Liver (tissue), 9 donors: ENCODE results near the gene PC. TPM values are rescaled to one million over a fixed set of nuclear protein-coding genes. Genes with fewer than 3 reads are reported as not detected.
A peak's percentile ranks its signal among the peaks of the same experiment; 100 is the strongest.

Source experiments
- DNase-seq: peaks from one replicate; pipeline ENCODE4 v3.0.0-alpha.2; 2017; ENCODE audit warnings: low spot score
- H3K27ac ChIP-seq, 2 donors: one replicate each; pipeline ENCODE4 v1.7.0; 2013; ENCODE audit warnings: inconsistent platforms in 2 of 2, low read length in 2 of 2, control low read depth in 1 of 2, low read depth in 1 of 2, mild to moderate bottlenecking in 1 of 2
- H3K27me3 ChIP-seq, 4 donors: one replicate each; pipeline versions ENCODE4 v1.6.1 to v1.7.0; 2013; ENCODE audit warnings: low read length in 3 of 4, inconsistent platforms in 1 of 4, mild to moderate bottlenecking in 1 of 4, moderate library complexity in 1 of 4; ENCODE audit not compliant: control insufficient read depth in 4 of 4, insufficient read depth in 4 of 4
- H3K36me3 ChIP-seq, 4 donors: one replicate each; pipeline versions ENCODE4 v1.6.1 to v1.7.0; 2013; ENCODE audit warnings: low read length in 3 of 4, mild to moderate bottlenecking in 3 of 4, low read depth in 1 of 4, moderate library complexity in 1 of 4; ENCODE audit not compliant: control insufficient read depth in 4 of 4, insufficient read depth in 3 of 4
- H3K4me1 ChIP-seq, 4 donors: one replicate each; pipeline versions ENCODE4 v1.6.1 to v1.7.0; 2013; ENCODE audit warnings: low read length in 3 of 4, mild to moderate bottlenecking in 3 of 4, moderate library complexity in 1 of 4; ENCODE audit not compliant: control insufficient read depth in 4 of 4, insufficient read depth in 4 of 4
- H3K4me3 ChIP-seq, 3 donors: one replicate each; pipeline versions ENCODE4 v1.6.1 to v1.7.0; 2013; ENCODE audit warnings: low read length in 3 of 3, control low read depth in 1 of 3, low read depth in 1 of 3, mild to moderate bottlenecking in 1 of 3
- H3K9ac ChIP-seq, 2 donors: one replicate each; pipeline ENCODE4 v1.7.0; 2013; ENCODE audit warnings: low read length in 2 of 2, mild to moderate bottlenecking in 2 of 2, moderate library complexity in 2 of 2, control low read depth in 1 of 2, low read depth in 1 of 2
- H3K9me3 ChIP-seq, 4 donors: one replicate each; pipeline versions ENCODE4 v1.6.1 to v1.7.0; 2013; ENCODE audit warnings: low read length in 3 of 4; ENCODE audit not compliant: control insufficient read depth in 4 of 4
- EGR1 ChIP-seq, 2 donors: IDR thresholded peaks; 2 replicates each; pipeline ENCODE4 v1.6.1; 2016 to 2018; ENCODE audit warnings: antibody characterized with exemption in 2 of 2, low read depth in 2 of 2
- FOXA1 ChIP-seq: IDR thresholded peaks from 2 replicates; pipeline ENCODE4 v1.6.1; 2016; ENCODE audit warnings: antibody characterized with exemption
- FOXA2 ChIP-seq: IDR thresholded peaks from 2 replicates; pipeline ENCODE4 v1.6.1; 2016; ENCODE audit warnings: antibody characterized with exemption
- GABPA ChIP-seq, 2 donors: IDR thresholded peaks in 1 of 2; conservative IDR thresholded peaks in 1 of 2; 2 replicates each; pipeline ENCODE4 v1.6.1; 2016; ENCODE audit warnings: antibody characterized with exemption in 2 of 2, mild to moderate bottlenecking in 1 of 2, moderate library complexity in 1 of 2
- HNF4A ChIP-seq, 2 donors: conservative IDR thresholded peaks; 2 replicates each; pipeline ENCODE4 v1.6.1; 2016; ENCODE audit warnings: antibody characterized with exemption in 2 of 2, mild to moderate bottlenecking in 2 of 2
- HNF4G ChIP-seq: IDR thresholded peaks from 2 replicates; pipeline ENCODE4 v1.6.1; 2016; ENCODE audit warnings: antibody characterized with exemption
- JUND ChIP-seq, 2 donors: IDR thresholded peaks; 2 replicates each; pipeline ENCODE4 v1.6.1; 2016; ENCODE audit warnings: antibody characterized with exemption in 2 of 2
- NR2F2 ChIP-seq: IDR thresholded peaks from 2 replicates; pipeline ENCODE4 v1.6.1; 2016; ENCODE audit warnings: antibody characterized with exemption
- RAD21 ChIP-seq, 2 donors: IDR thresholded peaks; 2 replicates each; pipeline ENCODE4 v1.6.1; 2016; ENCODE audit warnings: antibody characterized with exemption in 2 of 2, mild to moderate bottlenecking in 2 of 2
- RXRA ChIP-seq, 2 donors: IDR thresholded peaks; 2 replicates each; pipeline ENCODE4 v1.6.1; 2017 to 2018; ENCODE audit warnings: antibody characterized with exemption in 2 of 2, mild to moderate bottlenecking in 1 of 2
- SP1 ChIP-seq: IDR thresholded peaks from 2 replicates; pipeline ENCODE4 v1.6.1; 2018; ENCODE audit warnings: antibody characterized with exemption, mild to moderate bottlenecking
- YY1 ChIP-seq: IDR thresholded peaks from 2 replicates; pipeline ENCODE4 v1.6.1; 2016; ENCODE audit warnings: antibody characterized with exemption, mild to moderate bottlenecking
- whole genome bisulfite sequencing: extraction: QIAGEN DNeasy Blood & Tissue Kit; methylation state at CpG from one replicate; pipeline ENCODE4 v1.1.7; 2013; 5-methylcytosine and 5-hydroxymethylcytosine counted together
- polyA plus RNA-seq, 2 donors: library from polyadenylated mRNA; stranded (reverse) in 1 of 2; unstranded in 1 of 2; fragments of 200-250 nt in 1 of 2; fragments of >200 nt in 1 of 2; fragmentation: Nextera tagmentation in 1 of 2; extraction: Ambion mirVana in 1 of 2; gene quantifications; one replicate each; pipeline versions ENCODE4 v1.2.1 to v1.2.3, GENCODE V29; 2013 to 2015
- total RNA-seq, 2 donors: library from RNA; depleted of rRNA; stranded (reverse); fragments of >200 nt; gene quantifications; one replicate each; pipeline ENCODE4 v1.2.3, GENCODE V29; 2014
- TF ChIP-seq, protein P1 (sequence below): fragments of 150-350 bp; IDR thresholded peaks from 2 replicates; pipeline ENCODE4 v1.5.1; 2017; ENCODE audit warnings: improper control_type of control experiment, low read depth, low read length; ENCODE audit not compliant: missing input control
- TF ChIP-seq, protein P2 (sequence below): IDR thresholded peaks from 2 replicates; pipeline ENCODE4 v1.6.1; 2016; ENCODE audit warnings: antibody characterized with exemption
- TF ChIP-seq, protein P3 (sequence below): IDR thresholded peaks from 2 replicates; pipeline ENCODE4 v1.6.1; 2016; ENCODE audit warnings: antibody characterized with exemption, mild to moderate bottlenecking
- TF ChIP-seq, protein P4 (sequence below): IDR thresholded peaks from 2 replicates; pipeline ENCODE4 v1.6.1; 2016; ENCODE audit warnings: antibody characterized with exemption
- donor health status: healthy.
- donor health status: healthy.
- donor health status: healthy.
- donor health status: healthy.
- donor health status: healthy.

PC gene
- total and polyA plus RNA-seq, 4 donors = 144 to 583 (median 296) TPM

DNA sequence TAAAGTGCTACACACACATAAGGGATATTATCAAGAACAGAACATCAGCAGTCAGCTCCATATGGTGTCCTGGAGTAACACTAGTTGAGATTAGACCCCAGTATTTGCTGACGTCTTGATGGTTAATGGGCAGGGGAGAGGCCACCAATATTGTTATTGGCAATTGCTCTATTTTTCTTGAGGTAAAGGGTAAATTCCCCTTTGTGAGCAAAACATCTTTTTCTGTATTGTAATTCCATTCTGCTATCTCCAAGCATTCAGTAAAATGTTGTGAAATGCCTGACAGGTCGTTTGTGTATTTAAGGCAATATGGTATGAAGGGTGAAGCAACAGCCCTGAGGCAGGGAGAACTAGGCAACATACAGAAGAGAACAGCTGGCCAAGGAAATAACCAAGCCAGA, 21.9 kb downstream of the PC start:
- no peak overlapping the region for H3K9ac ChIP-seq
- H3K27me3 ChIP-seq = no peaks in the 10 kb centered on the region
- no peaks in the 10 kb centered on the region for H3K9me3 ChIP-seq
- 39% methylated on average over 2 of the region's 2 CpGs for WGBS
- TF ChIP-seq RXRA (IDR thresholded peaks at IDR 0.05) (peak; percentile 8 to 31), YY1 (peak; percentile 21), FOXA2 (peak; percentile 63), GABPA (IDR thresholded peaks at IDR 0.05 in 1 of 2, conservative IDR thresholded peaks at IDR 0.05 in 1 of 2) (no peak), HNF4A (conservative IDR thresholded peaks at IDR 0.05) (peak in 1 of 2 donors; percentile 27), JUND (IDR thresholded peaks at IDR 0.05) (no peak), HNF4G (no peak), FOXA1 (peak; percentile 19)
- TF ChIP-seq, protein P1, sequence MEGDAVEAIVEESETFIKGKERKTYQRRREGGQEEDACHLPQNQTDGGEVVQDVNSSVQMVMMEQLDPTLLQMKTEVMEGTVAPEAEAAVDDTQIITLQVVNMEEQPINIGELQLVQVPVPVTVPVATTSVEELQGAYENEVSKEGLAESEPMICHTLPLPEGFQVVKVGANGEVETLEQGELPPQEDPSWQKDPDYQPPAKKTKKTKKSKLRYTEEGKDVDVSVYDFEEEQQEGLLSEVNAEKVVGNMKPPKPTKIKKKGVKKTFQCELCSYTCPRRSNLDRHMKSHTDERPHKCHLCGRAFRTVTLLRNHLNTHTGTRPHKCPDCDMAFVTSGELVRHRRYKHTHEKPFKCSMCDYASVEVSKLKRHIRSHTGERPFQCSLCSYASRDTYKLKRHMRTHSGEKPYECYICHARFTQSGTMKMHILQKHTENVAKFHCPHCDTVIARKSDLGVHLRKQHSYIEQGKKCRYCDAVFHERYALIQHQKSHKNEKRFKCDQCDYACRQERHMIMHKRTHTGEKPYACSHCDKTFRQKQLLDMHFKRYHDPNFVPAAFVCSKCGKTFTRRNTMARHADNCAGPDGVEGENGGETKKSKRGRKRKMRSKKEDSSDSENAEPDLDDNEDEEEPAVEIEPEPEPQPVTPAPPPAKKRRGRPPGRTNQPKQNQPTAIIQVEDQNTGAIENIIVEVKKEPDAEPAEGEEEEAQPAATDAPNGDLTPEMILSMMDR = no peak
- TF ChIP-seq, protein P2, sequence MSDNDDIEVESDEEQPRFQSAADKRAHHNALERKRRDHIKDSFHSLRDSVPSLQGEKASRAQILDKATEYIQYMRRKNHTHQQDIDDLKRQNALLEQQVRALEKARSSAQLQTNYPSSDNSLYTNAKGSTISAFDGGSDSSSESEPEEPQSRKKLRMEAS = peak; percentile 17
- DNase-seq = no peak
- H3K36me3 ChIP-seq = peaks cover 0 to 3% (median 0%) of the 10 kb centered on the region in 4 donors
- H3K27ac ChIP-seq = no peak overlapping the region
- peaks cover 10 to 27% (median 19%) of the 10 kb centered on the region in 4 donors for H3K4me1 ChIP-seq
- no peak overlapping the region for H3K4me3 ChIP-seq

DNA sequence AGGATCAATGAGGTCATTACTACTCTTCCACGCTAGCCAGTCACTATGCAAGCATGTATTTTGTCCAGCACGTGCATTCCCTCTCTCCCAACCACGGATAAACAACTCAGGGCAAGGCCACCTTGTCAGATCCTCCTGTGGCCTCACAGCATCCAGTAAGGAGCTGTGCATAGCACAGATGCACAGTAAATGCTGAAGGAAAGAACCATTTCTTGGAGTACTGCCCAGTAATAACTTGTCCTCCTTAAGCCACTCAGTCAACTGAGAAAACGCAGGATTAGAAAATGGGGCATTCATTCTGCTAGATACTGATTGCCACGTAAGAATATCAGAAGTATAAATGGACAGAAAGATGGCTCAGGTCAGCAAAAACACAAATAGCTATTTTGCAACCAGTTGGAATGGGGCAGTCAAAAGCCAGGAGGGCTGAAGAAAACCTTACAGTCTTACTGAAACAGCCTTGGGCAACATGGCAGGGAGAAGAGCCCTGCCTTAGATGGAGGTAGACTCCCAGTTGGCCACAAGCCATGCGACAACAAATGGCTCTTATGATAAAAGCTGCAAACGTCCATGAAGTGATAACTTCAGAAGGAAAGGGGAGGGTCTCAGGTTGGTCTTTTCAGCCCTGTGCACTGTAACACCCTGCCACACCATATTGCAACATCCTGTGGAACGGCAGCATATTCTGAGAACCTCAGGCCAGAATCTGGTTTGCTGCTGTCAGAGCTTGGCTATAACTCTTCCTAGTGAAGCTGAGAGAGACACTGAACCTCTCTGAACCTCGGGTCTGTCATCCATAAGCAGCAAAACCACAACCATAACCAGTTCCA, 23.0 kb downstream of the PC start:
- 52% methylated on average over 9 of the region's 9 CpGs for WGBS
- no peak for DNase-seq
- TF ChIP-seq, protein P1 = no peak
- peak in 1 of 2 donors; percentile 27 for TF ChIP-seq HNF4A (conservative IDR thresholded peaks at IDR 0.05)
- peak in 1 of 2 donors; percentile 6 for TF ChIP-seq JUND (IDR thresholded peaks at IDR 0.05)
- no peak for TF ChIP-seq FOXA1
- TF ChIP-seq RXRA (IDR thresholded peaks at IDR 0.05) = peak in 1 of 2 donors; percentile 47
- H3K9ac ChIP-seq = no peak overlapping the region
- peak overlapping the region in 1 of 2 donors; percentile 10 for H3K27ac ChIP-seq
- H3K36me3 ChIP-seq = no peaks in the 10 kb centered on the region
- no peaks in the 10 kb centered on the region for H3K9me3 ChIP-seq
- H3K4me3 ChIP-seq = no peak overlapping the region
- H3K27me3 ChIP-seq = no peaks in the 10 kb centered on the region
- peaks cover 12 to 27% (median 20%) of the 10 kb centered on the region in 4 donors for H3K4me1 ChIP-seq

DNA sequence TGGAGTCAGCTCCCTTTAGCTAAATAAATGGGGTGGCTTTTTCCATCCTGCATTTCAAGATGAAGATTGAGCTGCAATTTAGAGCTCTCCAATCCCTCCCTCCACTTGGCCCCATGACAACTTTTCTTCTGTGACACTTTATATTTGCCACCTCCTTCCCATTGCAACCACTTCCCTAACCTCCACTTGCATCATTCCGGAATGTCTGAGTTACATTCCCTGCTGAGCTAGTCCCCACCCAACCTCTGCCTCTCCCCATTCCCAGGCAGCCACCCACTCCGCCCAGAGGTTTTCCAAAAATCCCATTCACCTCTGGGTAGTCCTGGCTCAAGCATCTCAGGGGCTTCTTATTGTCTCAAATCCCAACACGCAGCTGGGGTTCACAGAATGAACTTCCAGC, 24.7 kb downstream of the PC start:
- Histone ChIP-seq H3K4me1 (peaks cover 12 to 27% (median 20%) of the 10 kb centered on the region in 4 donors), H3K27me3 (no peaks in the 10 kb centered on the region), H3K9ac (no peak overlapping the region), H3K36me3 (no peaks in the 10 kb centered on the region), H3K4me3 (no peak overlapping the region), H3K9me3 (no peaks in the 10 kb centered on the region), H3K27ac (peak overlapping the region in 1 of 2 donors; percentile 59)
- no peak for DNase-seq
- WGBS = 93% methylated on average over 3 of the region's 3 CpGs
- TF ChIP-seq, protein P3, sequence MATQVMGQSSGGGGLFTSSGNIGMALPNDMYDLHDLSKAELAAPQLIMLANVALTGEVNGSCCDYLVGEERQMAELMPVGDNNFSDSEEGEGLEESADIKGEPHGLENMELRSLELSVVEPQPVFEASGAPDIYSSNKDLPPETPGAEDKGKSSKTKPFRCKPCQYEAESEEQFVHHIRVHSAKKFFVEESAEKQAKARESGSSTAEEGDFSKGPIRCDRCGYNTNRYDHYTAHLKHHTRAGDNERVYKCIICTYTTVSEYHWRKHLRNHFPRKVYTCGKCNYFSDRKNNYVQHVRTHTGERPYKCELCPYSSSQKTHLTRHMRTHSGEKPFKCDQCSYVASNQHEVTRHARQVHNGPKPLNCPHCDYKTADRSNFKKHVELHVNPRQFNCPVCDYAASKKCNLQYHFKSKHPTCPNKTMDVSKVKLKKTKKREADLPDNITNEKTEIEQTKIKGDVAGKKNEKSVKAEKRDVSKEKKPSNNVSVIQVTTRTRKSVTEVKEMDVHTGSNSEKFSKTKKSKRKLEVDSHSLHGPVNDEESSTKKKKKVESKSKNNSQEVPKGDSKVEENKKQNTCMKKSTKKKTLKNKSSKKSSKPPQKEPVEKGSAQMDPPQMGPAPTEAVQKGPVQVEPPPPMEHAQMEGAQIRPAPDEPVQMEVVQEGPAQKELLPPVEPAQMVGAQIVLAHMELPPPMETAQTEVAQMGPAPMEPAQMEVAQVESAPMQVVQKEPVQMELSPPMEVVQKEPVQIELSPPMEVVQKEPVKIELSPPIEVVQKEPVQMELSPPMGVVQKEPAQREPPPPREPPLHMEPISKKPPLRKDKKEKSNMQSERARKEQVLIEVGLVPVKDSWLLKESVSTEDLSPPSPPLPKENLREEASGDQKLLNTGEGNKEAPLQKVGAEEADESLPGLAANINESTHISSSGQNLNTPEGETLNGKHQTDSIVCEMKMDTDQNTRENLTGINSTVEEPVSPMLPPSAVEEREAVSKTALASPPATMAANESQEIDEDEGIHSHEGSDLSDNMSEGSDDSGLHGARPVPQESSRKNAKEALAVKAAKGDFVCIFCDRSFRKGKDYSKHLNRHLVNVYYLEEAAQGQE = no peak
- TF ChIP-seq FOXA1 (no peak), RXRA (IDR thresholded peaks at IDR 0.05) (no peak), FOXA2 (no peak), NR2F2 (no peak), RAD21 (IDR thresholded peaks at IDR 0.05) (no peak), GABPA (IDR thresholded peaks at IDR 0.05 in 1 of 2, conservative IDR thresholded peaks at IDR 0.05 in 1 of 2) (no peak), EGR1 (IDR thresholded peaks at IDR 0.05; ENCODE audit: low read depth in 2 of 2) (no peak), SP1 (no peak), HNF4G (no peak), HNF4A (conservative IDR thresholded peaks at IDR 0.05) (no peak), JUND (IDR thresholded peaks at IDR 0.05) (no peak)
- TF ChIP-seq, protein P4, sequence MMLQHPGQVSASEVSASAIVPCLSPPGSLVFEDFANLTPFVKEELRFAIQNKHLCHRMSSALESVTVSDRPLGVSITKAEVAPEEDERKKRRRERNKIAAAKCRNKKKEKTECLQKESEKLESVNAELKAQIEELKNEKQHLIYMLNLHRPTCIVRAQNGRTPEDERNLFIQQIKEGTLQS = no peak
- TF ChIP-seq, protein P2 = no peak
